GM19023 (cell line): ENCODE measurements around the gene BMAL1.

Experiments used
- ATAC-seq: cut with Tn5 transposase; IDR thresholded peaks from one replicate; pipeline ENCODE4 v1.9.1; 2021; ENCODE audit warnings: mild to moderate bottlenecking, moderate library complexity; ENCODE audit not compliant: unreplicated experiment

Gene BMAL1

DNA sequence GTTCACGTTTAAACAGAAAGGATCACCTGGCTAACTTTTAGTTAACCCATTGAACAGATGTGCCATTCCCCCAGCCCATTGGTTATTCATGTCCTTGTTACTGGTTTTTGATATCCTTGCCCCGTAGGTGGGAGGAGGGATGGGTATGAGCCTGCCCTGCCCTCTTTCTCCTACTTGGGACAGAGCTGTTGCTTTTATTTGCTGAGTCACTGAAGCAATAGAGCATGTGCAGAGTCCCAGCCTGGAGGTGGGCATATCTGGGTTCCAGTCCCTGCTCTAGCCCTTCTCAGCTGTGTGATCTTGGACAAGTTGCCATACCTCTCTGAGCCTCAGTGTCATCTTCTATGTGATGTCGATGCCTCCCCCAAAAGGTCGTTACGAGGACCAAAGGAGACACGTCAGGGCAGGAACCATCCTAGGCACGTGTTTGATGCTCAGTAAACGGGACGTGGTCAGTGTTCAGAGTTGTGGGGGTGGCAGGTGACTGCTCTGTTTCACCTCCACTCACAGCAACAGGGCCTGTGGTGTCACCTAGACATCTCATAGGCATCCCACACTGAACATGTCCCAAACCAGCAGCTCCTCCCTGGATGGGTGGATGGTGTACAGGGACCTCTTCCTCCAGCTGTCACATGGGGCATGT, 61.0 kb downstream of the BMAL1 start:
- no peak for ATAC-seq

DNA sequence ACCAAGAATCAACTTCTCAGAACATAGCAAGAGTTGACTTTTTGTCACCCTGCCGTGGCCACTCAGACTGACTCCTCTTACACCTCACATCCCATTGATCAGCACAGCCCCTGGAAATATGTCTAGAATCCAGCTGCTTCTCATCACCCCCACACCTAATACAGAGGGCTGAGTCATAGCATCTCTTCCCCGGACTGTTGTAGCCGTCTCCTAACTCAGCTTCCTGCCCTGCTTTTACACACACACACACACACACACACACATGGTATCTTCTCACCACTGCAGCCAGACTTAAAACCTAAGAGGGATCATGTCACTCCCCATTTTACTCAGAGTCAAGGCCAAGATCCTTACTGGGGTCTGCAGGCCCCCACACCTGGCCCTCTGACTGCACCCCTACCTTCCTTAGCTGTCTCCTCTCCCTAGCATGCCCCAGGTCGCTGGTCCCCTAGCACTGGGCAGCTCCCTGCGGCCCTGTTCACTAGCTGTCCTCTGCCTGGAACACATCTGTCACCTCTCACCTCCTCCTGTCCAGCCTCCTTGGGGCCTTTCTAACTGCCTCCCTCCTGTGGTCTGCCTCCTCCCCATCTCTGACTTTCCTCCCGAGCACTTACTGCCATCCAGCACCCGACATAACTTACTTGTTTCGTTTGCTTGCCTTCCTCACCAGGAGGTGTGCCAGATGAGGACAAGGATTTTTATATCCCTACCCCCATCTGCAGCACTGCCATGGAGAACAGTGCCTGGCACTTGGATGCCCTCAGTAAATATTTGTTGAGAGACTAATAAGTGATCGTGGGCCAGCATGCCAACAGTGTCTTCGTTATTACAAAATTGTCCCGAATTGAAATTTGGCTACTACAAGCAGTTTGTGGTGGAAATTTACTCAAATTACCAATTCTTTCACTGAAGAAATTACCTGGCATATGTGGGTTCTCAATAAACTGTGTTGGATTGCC, 61.9 kb downstream of the BMAL1 start:
- peak; percentile 27 for ATAC-seq

DNA sequence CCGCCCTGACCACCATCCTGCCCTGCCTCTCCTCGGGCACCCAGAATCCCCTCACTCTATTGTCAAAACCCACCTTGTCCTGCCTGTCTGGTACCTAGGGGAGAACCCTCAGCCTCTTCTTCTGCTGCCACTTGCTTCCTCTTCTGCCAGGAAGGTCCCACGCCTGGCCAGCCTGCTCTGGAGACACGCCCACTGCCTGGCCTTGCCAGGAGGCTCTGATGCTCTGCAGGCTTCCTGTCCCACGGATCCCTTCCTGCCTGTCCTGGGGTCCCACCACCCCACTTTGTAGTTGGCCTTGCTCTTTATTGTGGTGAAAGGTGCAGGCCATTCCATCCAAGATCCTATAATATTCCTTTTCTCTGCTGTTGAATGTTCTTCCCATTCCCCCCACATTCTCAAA, 63.4 kb downstream of the BMAL1 start:
- ATAC-seq = no peak

DNA sequence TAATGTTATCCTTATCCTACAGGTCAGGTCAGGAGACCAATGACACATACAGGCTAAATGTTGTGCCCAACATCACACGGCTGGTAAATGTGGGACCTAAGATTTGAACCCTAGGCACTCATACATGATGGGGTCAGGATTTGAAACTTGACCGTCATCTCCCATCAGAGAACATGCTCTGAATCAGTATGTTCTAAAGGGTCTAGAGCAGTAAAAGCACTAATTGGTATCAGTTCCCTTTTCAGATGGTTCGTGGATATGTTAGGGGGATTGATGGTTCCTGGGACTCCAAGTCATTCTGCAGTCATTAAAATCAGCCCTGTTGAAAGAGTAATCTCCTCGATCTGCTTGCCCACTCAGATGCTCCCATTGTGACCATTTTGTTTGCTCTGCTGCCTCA, 65.5 kb downstream of the BMAL1 start:
- no peak for ATAC-seq

DNA sequence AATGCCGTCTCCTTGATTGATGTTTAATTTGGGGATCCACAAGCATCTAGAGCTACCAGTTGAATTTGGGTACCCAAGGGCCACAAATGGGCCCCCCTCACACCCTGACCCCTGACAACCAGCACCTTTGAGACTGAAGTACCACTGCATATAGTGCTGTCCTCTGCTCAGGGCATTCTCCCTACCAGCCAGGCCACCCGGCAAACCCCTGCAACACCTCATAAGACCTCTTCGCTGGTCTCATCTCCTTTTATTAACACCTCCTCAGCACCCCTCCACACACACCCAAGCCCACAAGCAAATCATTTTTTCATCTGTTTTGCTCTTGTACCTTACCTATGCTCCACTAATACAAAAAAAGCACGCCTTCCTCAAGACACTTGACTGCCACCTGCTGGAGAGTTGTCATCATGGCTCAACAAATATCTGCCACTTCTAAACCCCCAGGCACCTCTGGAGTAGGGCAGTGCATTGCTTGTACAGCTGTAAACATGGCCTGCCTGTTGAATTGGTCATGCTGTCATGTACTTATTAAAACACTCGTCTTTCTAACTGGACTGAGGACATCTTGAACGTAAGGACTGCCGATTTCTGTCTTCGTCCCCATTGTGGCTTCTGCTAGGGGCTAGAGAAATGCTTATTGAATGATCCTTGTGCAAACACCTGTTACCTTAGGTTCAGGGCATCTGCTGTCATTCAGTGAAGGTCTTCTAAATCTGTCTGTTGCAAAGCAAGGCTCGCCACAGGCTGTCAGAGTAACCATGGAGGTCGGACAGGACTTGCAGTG, 66.5 kb downstream of the BMAL1 start:
- peak; percentile 49 for ATAC-seq

DNA sequence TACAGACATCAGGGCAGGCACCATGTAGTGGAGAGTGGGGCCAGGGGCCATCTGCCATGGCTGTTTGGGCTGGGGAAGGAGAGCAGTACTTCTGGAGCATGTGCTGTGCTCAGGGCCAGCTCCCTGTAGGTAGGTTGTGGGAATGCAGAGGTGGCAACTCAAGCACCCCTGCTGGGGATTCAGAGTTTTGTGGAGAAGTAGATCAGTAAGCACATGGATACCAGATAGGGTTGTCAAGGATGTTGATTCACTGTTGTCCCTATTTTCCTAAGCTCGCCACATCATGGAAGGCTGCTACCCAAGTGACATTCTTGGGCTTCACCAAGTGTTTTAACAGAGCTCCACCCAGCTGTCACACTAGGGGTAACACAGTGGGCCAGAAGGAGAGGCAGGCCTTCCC, 67.2 kb downstream of the BMAL1 start:
- ATAC-seq = no peak

DNA sequence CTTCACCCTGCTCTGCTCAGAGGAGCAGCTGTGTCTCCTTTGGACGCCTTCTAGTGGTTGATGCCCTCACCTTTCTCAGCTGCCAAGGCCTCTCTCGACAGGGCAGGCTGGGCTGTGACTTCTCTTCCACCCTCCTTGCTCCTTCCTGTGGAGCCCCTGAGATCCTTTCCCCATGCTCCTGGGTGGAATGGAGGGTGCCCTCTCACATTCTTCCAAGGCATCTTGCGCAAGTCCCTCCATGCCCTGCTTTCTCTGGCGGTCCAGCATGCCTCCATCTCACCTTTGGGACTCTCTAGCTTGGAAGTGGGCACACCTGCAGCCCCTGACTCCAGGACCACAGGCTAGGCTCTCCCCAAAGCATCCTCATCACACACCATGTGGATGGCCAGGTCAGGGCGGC, 68.9 kb downstream of the BMAL1 start:
- ATAC-seq = no peak

DNA sequence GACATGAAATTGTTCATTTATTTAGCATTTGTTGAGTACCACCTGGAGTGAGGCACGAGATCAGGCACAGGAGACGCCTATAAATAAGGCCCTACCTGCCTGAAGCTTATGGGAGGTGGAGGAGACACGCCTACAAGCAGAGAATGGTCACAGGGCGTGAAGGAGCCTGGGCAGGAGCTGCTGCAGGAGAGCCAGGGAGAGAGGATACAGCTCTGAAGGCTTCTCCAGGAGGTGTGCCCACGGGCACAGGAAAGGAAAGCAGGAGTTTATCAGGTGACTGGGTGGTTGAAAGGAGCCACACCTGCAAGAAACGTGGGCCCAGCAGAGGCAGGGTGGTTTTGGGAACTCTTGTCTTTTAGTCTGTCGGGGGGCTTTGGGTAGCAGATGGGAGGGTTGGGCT, 70.3 kb downstream of the BMAL1 start:
- ATAC-seq = no peak

DNA sequence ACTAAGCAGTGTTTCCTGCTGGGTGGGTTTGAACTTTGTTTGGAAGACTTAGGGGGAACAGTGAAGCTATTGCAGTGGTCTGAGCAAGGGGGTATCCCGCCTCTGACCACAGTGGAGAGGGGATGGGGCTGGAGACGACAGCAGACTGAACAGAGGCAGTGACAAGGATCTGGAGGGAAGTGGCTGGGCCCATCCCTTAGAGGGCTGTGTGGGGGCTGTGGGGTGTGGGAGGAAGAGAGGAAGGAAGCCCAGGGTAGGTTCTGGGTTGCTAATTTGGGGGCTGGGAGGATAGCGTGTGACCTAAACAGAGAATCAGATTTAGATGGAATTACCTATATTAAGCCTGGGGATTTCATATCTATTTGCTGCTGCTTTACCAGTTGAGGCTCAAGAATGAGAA, 70.7 kb downstream of the BMAL1 start:
- no peak for ATAC-seq

DNA sequence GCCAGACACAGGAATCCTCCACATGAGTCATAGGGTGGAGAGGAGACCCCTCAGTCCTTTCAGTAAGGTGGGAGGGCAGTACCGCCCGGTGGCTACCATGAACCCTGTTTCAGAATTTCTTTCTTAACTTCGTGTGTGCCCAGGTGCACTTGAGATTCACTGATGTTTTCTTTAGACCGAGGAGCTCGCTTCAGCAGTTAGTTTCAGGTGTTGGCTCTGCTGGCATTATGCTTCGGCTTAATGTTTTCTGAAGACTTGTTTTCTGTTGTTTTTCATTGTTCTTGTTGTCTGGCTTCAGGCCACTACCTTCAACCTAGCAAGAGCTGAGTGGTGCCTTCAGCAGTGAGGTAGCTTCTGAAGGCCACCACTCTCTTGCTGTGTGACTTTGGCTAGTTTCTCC, 71.5 kb downstream of the BMAL1 start:
- ATAC-seq = no peak

DNA sequence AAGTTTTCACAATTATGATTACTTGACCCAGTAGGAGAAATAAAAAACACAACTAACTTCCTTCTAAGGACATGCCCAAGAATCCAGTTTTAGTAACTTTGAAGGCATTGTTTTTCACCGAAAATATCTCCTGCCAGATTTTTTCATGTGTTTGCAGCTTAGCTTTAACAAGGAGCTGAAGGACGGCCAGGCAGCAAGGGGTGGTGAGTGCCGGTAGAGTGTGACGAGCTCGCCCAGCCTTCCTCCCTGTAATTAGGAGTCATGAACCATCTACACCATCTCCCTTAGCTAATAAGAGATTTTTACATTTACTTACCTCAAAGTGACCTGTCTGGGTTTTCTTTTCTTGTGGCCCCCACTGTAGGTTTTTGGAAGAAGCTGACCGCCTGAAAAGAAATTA, 72.0 kb downstream of the BMAL1 start:
- no peak for ATAC-seq

DNA sequence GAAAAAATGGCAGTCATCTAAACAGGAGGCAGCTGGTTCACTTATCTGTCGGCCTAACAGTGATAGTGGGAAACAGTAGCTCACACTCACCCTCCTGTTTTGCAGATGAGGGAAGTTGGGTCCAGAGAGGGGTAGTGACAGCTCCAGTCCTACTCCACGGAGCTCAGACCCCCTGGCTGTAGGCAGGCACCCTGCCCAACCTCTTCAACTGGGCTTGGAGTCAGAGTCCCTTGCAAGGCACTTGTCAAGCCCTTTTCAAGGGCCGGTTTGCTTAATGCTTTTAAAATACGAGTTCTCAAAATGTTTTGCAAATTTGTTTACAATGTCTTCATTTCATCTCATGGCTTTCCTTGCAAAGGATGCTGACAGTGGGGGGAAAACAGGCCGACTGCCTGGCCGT, 75.1 kb downstream of the BMAL1 start:
- no peak for ATAC-seq

DNA sequence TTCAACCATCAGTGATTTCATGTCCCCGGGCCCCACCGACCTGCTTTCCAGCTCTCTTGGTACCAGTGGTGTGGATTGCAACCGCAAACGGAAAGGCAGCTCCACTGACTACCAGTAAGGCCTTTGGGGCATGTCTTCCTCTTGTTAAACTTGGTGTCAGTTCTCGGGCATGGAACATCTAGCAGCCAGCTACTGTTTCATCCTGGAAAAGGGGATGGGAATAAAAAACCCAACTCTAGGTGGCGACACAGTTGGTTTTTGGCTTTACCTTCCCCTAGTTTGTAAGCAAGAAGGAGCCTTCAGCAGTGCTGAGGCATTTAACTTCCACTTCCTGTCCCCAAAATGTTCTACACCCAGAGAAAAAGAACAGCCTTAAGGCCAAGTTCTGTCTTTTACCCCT, 76.7 kb downstream of the BMAL1 start:
- ATAC-seq = no peak

DNA sequence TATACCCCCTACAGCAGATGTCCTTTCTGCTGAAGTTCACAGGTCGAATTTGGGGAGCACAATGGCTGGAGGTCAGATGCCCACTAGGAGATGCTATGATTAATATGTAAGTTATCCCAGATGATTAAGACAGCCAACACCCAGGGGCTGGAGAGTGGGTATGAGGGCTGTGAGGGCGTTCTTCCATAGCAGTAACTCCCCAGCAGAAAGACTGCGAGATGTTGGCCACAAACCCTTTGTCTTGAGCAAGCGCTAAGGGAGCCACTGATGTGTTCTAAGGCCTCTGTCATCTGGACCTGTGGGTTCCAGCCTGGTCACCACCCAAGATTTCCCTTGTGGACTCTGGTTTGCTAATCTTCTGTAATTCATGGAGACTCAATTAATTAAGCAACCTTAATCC, 77.6 kb downstream of the BMAL1 start:
- ATAC-seq = no peak

DNA sequence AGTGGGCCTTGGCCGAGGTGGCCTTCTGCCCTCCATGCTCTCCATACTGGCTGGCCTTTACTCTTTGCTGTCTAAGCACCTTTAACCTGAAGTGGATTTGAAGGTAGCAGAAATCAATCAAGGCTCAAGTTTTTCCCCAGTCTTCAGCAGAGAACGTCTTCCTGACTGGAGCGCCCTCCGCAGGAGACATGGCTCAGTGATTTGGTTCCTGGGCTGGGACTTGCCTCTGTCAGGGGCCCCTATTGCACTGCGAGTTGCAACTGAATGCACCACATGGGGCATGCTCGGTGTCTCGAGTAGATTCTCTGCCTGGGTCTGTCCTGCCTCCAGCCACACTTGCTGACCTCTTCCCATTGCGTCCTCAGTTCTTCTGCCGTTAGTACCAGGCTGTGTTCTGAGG, 79.6 kb downstream of the BMAL1 start:
- ATAC-seq = no peak

DNA sequence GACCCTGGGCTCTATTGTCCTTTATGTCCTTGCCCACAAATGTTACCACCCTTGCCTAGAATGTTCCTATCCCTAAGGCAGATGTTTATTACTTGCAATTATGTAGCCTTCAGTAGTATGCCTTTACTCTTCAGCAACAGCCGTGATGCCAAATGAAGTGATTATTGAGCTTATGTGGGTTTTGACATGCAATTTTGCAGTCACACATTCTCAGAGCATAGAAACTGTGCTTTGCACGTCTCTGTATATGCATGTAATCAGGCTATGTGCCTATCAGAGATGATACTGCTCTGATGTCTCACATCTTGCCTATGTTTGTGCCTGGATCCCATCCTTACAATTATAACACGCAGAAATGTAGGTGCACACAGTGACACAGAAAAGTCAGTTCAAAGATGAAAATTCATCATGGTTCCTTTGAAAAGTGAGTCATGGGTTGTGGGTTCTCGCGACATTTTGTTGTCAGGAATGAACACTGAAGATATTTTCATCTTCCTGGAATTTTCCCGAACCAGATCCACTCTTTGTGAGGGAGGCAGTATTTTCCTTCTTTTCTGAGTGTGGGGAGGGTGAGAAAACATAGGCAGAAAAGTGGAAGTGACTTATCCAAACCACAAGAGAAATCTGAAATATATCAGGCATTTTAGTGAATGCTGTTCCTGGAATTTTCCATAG, 81.1 kb downstream of the BMAL1 start:
- no peak for ATAC-seq

DNA sequence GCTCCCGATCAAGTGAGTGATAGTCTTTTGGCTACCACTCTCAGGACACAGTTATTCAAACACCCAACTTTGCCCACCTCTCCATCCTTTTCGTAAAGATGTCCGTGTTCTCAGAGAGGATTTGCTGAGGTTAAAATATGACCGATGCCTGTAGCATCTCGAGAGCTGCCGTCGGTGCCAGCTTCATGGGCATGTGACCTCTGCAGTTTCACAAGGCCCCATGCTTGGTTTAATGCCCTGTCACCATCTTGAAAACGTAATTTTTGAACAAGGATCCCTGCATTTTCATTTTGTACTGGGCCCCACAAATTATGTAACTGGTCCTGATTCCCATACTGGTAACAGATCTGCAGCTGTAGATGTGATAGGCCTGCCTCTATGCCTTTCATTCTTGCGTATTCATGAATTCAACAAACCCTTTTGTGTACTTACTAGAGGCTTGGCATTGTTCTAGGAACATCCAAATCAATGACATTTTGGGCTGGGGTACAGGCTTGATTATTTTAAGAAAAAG, 85.1 kb downstream of the BMAL1 start:
- no peak for ATAC-seq

DNA sequence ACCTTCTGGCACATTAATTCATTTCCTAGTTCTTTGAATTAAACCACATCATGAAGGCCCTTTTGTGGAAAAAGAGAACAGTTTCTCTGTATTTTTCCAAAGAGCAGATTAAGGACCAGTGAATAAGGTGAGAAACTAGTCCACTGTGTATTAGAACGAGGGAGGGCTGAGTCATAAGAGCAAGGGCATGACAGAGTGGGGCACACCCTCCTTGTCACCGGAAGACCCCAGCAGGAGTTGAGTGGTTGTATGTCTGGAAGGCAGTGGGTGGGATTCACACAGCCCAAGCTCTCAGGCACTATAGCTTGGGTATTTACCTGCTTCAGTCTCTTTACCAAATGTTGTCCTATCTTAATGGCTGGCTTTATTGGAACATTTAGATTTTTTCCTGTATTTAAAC, 86.8 kb downstream of the BMAL1 start:
- ATAC-seq = no peak

DNA sequence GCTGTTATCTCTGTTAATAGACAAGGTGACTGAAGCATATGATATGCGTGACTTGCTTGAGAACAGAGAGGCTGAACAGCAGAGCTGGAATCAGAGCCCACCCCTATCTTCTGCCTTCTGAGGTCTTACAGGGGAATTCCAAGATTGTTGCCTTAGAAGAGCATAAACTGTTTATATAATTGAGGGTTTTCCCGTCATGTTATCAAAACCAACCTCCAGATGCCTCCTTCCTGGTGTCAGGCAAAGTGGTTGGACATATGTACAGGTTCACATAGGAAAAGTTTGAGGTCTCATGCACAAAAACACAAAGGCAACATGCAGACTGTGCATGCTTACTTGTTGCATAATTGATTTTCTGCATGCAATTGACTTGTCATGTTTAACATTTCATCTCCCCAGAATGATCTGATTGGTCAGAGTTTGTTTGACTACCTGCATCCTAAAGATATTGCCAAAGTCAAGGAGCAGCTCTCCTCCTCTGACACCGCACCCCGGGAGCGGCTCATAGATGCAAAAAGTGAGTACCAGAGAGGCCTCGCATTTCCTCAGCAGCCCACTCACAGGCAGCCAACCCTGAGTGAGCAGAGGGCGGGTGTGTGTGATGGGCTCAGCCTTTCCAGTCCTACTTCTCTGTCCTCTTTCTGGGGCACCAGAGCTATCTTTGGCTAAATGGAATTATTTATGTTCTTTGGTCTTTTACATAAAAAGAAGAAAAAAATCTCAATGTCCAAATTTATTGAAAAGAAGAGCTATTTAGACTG, 88.9 kb downstream of the BMAL1 start:
- ATAC-seq = no peak

DNA sequence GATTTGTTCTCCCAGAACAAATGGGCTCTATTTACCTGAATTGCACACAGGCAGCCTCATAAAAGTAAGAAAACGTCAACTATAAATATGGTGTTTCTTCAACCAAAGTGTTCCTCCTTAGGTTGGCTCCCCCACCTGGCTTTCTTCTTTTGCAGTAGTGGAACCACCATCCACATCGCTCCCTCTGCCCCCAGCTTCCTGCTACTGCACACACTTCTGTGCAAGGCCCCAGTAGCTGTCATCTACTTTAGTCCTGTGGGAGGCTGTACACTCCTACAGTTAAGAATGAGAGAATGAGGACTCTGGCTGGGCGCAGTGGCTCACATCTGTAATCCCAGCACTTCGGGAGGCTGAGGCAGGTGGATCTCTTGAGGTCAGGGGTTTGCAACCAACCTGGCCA, 89.5 kb downstream of the BMAL1 start:
- ATAC-seq = no peak
